ENCODE data around the gene SND1.
A peak's percentile ranks its signal among the peaks of the same experiment; 100 is the strongest.
"Not testable (repeated sequence)": the region's sequence is repeated elsewhere in the genome, so short reads cannot be mapped to it uniquely, and the experiment has no call there.

The SND1 gene

DNA sequence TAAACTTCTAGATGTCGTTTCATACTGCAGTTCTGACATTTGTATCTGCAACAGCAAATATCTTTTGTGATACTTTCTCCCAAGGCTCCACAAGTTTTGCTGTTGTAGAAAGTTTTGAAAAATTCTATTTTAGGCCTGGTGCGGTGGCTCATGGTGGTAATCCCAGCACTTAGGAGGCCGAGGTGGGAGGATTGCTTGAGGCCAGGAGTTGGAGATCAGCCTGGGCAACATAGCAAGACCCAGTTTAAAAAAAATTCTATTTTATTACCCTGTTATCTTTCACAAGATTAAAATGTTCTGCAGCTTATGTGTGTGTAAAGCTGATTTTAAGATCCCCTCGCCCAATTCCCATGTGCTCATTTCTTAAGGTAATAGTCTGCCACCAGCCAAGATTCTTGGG is 1.4 kb downstream of the SND1 start:
- no peak for DNase-seq

DNA sequence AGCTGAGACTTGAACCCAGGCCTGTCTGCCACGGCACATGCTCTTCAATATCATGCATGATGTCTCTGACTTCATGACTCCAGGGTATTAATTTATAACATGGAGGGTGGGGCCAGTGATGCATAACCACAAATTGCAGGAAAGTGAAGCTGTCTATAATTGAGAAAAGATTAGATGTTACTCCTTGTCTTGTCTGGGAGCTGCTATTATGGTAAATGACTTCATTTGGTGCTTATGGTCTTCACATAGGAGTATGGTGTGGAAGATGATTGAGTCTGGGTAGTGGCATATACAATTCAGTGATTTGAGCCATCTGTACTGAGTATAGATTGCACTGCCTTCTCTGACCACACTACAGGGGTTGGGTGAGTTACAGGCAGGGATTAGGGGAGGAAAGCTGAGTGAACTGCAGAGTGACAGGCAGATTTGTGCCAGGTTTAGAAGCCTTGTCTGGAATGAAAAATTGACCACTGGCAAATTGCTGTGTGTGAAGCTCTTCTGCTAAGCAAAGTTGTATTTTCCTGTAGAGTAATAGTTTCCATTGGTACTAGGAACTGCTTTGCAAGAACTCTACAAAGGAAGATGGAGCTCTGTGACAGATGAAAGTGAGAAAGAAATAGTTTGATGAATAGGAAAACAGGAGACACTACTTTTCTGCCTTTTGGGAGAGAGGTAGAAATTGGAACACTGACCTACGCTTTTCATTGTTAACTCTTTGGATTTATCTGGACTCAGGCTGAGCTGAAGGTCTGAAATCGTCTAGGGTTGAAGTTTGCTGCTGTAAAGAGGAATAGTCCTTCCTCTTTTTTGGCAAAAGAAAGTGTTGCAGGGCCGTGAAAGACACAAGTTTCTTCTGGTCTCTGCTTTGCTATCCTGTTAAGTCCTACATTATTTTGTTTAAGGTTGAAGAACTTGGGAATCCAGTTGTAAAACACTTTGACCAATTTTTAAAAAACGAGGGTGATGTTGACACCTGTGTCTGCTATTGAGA is 2.7 kb downstream of the SND1 start:
- no peak for DNase-seq

DNA sequence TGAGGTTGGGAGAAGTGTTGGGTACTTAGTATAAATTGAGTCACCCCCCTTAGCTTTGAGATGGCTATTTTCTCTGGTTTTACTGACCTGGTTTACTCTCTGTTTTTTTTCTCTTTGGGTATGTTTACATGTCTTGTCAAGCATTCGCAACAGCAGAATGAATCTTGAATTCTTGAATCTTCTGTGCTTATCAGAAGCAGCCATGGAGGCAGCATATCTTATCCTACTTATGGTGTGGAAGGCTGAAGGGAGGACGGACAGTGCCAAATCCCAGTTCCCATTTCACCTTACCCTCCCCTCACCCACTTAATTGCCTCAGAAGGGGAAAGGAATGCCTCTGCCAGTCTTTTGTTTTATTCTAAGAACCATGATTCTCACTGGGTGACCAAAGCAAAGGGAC is 3.7 kb downstream of the SND1 start:
- DNase-seq, result no peak

DNA sequence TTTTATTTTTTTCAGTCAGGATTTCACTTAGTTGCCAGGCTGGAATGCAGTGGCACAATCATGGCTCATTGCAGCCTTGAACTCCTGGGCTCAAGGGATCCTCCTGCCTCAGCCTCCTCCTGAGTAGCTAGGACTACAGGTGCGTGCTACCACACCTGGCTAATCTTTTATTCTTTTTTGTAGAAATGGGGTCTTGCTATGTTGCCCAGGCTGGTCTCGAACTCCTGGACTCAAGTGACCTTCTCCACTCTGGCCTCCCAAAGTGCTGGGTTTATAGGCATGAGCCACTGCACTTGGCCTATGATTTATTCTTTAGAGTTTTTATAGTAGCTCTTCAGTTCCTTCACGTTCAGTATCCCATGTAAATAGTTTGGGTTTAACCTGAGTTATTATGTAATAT is 5.5 kb downstream of the SND1 start:
- DNase-seq, result no peak

DNA sequence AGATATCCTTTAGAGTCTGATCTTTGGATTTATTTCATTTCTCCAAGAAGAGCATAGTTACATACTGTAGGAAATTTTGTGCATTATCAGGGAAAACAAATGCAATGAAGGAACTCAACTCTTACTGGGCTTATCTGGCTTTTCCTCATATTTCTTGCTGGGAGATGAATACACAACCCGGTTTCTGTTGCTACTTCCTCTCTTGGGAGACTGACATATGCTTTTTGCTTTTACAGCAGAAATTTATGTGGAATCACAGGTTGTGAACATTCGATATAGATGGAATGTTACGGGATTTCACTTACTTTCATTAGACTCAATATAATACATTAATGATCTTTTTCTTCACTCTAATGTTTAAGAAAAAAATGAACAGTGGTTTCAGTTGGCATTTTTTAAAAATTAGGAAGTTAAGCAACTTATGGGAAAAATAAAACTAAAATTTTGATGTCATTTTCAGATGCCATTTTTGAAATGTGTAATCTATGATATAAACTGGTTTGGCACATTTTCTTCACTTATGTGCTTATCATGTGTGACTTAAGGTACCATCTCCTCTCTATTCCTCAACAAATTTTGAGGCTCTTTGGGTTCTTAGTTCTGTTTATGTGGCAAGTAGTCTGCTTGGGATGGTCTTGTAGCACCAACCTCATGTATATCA is 7.1 kb downstream of the SND1 start:
- no peak for DNase-seq

DNA sequence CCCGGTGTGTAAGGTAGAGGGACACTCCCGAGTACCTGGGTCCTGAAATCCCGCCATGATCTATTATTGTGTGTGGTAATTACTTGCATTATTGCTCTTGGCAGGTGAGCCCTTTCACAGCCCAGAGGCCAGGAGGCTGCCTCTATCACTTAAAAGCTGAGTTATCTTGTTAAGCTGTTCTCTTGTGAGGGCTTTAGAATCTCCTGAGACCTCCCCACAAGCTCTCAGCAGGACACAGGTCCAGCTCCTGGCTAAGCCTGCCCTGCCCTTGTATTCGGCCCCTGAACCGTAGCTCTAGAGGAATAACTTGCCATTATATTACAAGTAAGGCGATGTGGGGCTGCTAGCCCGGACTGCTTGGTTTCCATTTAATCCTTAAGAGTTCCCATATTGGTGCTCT is 13.9 kb downstream of the SND1 start:
- DNase-seq, result no peak

DNA sequence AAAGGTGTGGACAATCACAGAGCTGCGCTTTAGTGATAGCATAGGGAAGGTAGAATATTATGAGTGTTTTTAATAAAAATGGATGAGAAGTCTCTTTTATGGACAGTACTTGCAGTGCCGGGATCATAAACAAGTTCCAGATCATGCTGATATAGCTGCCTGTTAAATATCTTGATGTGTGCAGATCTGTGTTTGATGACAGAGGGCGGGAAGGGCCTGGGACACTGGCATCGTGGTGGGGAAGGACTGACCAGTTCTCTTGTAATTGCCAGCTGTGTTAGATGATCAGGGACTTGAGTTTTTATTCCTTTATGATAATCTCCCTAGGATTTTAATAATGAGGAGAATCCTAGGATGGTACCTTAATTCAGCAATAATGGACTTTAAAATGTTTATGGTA is 14.6 kb downstream of the SND1 start:
- no peak for DNase-seq

DNA sequence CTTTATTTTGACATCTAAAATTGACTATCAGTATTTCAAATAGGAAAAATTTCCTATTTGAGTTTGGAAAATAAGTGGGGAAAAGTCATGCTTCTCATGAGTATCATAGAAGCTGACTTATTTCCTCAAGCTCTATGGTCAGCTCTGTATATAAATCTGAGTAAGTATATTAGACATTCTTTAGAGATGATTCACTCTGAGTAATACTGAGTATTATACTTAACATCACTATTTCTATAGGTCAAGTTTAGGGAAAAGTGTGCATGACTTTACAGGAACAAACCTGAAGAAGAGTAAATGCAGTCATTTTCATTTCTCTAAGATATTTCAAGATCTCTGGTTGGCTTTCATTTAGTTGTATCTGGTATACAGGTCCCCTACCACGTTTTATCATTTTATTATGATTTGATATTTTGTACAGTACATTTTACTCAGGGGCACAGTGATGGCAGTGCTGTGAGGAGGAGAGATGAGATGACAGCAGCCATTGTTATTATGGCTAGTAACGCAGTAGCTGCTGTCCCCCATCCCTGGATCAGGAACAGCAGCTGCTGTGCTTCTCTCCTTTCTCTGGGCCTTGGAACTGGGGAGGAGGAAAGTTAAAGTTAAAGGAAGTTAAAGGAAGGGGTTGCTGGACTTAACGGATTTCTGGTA is 15.2 kb downstream of the SND1 start:
- DNase-seq, result no peak

DNA sequence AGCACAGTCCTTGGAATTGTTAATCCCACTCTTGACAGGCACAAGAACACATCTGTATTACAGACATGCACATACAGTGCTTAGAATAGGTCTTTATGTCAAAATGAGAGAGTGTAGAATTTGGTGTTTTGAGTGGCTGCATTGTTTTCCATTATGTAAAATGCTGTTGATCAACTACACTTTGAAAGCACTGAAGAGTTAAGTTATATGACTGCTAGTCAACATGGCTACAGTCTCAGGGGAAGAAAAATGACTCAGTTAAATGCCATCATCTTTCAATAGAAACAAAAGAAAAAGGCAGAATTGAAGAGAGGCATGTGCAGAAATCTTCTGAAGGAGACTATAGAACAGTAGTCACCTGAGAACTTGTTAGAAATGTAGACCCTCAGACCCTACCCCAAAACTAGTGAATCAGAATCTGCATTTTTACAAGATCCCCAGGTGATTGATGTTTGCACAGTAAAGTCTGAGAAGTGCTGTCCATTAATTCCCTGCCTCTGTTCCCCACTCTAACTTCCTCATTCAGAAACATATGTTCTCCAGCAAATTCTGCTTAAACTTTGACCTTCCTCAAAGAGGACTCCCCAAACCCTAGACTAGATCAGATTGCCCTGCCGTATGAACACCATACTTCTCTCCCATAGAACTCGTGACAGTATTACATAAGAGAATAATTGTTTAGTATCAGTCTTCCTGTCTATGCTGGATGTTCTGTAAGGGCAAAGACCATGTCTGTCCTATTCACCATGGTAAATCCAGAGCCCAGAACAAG is 16.0 kb downstream of the SND1 start:
- DNase-seq, result no peak

DNA sequence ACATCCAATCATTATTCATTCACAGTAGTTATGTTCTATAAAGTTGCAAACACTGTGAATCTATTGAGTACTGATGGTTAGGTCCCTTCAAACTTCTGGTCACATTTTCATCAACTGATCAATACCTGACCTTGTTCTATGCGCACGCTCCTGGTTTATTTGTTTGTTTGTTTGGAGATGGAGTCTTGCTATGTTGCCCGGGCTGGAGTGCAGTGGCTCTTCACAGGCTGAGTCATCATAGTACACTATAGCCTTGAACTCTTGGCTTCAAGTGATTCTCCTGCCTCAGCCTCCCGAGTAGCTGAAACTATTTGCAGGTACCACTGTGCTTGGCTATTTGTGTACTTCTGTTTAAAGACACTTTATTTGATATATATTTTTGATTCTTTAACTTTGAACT is 19.3 kb downstream of the SND1 start:
- no peak for DNase-seq

DNA sequence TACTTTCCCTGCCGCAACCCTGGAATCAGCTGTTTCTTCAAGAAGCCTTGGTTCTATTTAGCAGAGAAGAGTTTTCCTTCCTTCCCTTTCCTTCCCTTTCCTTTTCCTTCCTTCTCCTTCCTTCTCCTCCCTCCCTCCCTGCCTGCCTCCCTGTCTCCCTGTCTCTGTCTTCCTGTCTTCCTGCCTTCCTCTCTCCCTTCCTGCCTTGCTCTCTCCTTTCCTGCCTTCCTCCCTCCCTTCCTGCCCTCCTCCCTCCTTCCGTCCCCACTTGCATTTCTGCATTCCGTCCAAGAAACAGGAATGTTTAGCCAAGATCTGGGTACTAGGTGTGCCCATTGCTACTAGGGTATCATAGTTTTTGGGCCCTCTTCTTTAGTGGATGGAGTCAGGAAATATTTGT is 21.9 kb downstream of the SND1 start:
- DNase-seq, result no peak

DNA sequence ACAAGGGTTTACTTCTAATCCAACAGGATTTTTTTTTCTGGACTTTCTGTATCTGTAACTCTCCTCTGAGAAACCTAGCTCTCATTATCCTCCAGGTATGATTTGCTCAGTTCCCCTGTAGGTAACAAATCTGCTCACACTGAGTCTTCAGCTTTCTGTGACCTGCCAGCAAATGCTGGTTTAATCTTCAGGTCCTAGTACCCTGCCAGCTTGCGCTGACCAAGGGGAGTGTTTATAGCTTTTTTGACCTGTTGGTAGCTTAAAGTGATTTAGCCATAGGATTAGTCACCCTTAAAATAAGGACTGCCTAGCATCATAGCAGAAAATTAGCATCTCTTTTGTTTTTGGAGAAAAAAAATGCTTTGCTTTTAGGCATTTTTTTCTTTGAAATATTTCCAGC is 22.4 kb downstream of the SND1 start:
- DNase-seq, result no peak

DNA sequence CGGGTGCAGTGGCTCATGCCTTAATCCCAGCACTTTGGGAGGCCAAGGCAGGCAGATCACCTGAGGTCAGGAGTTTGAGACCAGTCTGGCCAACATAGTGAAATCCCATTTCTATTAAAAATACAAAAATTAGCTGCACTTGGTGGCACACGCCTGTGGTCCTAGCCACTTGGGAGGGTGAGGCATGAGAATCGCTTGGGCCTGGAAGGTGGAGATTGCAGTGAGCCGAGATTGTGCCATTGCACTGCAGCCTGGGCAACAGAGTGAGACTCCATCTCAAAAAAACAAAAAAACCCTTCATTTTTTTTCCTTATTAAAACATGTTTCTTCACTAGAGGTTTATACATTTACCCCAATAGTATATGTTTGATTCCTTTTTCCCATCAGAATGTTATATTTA is 22.9 kb downstream of the SND1 start:
- not testable (repeated sequence) for DNase-seq

DNA sequence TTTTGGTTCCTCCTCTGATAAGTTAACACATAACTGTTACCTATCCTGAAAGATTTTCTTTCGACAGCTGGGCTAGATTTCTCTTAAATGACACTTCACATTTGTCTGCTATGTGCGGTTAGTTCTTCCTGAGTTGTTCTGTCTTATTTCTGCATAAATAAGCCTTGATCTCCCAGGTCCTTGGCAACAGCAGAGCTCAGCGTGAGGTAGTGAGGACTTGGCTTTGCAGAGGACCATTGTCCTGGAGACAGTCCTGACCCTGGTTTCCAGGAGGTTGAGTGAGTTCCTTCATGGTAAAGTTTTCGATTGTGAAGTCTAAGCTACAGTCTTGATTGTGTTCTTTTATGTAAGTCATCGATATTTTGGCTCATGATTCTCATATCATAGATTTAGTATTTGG is 23.7 kb downstream of the SND1 start:
- no peak for DNase-seq

DNA sequence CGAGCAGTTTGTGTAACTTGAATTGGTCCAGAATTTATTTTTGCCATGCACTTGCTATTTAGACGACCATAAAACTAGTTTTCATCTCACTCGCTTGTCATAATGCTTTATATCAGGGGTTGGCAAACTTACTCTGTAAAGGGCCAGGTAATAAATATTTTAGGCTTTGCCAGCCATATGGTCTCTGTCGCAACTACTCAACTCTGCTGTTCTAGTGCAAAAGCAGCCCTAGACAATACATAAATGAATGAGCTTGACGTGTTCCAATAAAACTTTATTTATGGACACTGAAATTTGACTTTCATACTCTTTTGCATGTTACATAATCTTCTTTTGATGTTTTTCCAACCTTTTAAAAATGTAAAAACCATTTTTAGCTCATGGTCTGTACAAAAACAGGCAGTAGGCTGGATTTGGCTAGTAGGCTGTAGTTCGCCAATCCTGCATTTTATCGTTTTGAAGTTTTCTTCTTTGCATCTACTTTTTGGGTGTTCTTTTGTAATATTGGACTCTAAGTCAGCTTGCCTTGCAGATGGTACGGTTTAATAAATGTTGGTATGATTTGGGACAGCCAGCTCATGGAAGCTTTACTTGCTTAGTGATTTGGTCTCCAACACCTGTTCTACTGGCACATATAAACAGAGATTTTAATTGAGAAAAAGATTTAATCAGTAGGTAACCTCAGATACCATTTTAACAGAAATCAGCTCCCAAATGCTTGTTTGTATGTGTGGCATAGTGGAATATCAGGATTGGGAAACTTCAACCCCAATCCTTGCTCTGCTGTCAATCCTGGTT is 25.6 kb downstream of the SND1 start:
- DNase-seq, result peak; percentile 15

DNA sequence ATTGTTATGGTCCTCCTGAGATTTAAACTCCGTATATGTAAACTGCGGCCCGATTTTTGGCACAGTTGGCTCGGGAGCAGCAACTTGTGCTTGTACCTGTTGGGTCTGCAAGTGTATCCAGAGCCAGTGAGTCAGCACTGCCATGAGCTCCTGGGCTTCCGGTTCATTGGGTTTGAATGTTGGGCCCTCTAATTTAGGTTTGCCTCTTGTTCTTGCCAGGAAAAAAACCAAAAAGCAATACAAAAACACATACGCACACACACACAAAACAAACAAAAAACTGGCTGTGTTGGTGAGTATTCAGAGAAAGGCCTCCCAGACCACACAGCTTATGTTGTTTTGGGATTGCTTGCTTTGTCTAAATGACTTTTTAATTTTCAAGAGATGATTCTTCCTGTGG is 26.3 kb downstream of the SND1 start:
- peak; percentile 57 for DNase-seq

DNA sequence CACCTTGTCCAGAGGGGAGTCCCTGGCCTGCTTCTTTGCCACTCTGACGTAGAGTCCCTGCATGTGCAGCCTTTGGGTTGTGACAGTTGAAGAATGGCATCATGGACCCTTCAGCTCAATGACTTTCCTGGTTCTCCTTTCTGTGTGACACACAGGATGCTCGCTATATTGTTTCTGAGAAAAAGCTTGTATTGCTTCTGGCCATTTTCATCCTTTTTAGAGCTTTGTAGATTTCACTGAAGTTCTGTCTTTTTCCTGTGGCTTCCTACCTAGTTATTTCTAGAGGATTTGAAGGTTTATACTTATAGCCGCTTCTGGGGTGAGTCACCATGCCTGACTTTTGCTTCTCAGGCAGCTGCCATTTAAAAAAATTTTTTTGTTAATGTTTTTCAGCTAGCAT is 27.0 kb downstream of the SND1 start:
- DNase-seq, result no peak

DNA sequence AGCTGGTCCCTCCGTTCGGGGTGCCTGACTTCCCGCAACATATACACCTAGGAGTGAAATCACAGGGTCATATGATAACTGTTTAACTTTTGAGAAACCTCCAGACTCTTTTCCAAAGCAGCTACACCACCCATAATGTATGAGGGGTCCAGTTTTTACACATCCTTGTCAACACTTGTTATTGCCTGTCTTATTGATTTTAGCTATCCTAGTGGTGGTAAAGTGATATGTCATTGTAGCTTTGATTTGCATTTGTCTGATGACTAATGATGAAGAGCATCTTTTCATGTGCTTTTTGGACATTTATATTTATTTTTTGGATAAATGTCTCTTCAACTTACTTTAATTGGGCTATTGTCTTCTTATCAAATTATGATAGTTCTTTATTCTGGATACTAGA is 29.0 kb downstream of the SND1 start:
- no peak for DNase-seq

DNA sequence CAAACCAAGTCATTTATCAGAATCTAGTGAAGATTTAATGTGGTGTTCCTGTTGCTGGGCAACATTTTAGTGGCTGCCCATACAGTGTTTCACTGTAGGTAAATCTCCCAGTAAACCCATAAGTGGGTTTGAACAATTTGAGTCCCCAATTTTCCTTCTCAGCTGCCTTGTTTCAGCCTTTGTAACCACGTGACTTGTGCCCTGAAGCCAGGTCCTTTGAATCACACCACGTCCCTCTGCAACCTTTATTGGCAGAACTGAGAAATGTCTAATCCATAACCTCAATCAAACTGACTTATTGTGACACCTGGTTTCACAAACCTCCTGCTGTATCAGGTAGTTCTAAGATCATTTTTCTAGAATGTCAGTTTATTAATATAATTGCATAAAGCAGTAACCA is 30.1 kb downstream of the SND1 start:
- no peak for DNase-seq

DNA sequence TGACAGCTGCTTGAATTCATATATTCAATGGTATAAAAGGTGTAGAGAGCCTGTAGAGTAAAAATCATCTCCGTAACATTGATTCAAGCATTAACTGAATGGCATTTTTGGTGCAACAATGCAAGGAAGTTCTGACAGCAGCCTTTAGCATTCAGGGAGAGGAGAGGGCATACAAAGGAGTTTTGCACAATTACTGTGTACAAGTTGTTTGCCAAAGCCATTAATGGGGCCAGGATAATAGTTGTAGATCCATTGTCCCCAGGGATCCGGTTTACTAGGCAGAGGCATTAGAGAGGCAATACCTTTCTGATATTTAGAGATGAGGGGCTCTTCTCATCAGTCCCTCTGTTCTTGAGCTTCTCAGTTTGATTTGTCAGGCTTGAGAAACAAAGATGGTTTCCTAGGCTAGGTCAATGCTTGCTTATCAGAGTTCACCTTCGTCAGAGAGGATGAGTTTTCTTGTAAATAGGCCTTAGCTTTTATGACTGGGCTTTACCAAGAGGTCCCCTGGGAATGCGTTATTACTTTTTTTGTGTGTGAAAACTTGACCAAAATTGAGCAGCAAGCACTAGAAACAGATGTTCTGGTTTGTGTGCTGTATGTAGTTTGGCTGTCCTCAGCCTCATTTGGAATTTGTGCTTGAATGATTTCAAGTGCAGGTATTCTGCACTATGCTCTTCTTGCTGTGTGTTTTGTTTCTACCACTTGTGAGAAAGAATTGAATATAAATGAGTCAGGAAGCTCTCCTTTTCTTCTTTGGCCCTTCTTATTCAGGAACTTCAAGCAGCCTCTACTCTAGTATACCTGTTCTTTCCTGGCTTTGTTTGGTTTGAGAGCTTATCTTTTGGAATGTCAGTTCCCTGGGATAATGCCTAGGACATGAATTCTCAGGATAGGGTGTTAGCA is 32.0 kb downstream of the SND1 start:
- DNase-seq, result no peak

DNA sequence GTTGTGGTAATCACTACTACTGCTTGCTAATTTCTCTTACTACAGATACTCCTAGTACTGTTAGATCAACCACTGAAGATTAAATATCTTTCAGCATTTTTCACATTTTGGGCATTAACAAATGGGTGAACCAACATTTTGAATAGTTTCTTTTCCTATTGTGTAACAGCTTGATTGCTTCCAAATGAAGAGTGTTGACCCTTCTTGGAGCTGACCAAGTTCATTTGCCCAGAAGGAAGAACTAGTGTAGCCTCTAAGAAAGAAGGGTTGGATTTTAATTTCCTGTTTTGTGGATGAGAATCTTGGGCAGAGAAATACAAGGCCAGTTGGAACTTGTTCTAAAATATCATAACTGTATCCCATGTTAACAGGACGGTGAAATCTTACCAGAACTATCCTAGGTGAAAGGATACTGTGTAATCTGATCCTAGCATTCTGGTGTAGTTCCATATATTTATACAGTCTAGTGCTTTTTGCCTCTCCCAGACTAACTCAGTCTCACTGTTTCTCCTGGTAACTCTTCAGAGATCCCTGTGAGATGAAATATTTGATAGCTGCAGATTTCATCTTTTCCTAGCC is 37.3 kb downstream of the SND1 start:
- no peak for DNase-seq

Data from NCI-H2081 treated with DMSO at 0.1 percent for 48 hours (cell line).